ES-I3 (cell line): ENCODE results near the gene LZTS2.
"Not testable (repeated sequence)": the region's sequence is repeated elsewhere in the genome, so short reads cannot be mapped to it uniquely, and the experiment has no call there.

Experiments used
- H3K36me3 ChIP-seq: 2 replicates; pipeline ENCODE4 v1.6.1; 2013; ENCODE audit warnings: mild to moderate bottlenecking, low read length, control low read depth, moderate library complexity; ENCODE audit not compliant: insufficient read depth
- H3K4me1 ChIP-seq: 2 replicates; pipeline ENCODE4 v1.6.1; 2013; ENCODE audit warnings: mild to moderate bottlenecking, control low read depth, low read length; ENCODE audit not compliant: insufficient read depth
- H3K9ac ChIP-seq: 2 replicates; pipeline ENCODE4 v1.6.1; 2013; ENCODE audit warnings: low read depth, mild to moderate bottlenecking, low read length, moderate library complexity
- H3K9me3 ChIP-seq: 2 replicates; pipeline ENCODE4 v1.6.1; 2013; ENCODE audit warnings: mild to moderate bottlenecking, low read length, moderate library complexity; ENCODE audit not compliant: control insufficient read depth, insufficient read depth

Gene LZTS2

DNA sequence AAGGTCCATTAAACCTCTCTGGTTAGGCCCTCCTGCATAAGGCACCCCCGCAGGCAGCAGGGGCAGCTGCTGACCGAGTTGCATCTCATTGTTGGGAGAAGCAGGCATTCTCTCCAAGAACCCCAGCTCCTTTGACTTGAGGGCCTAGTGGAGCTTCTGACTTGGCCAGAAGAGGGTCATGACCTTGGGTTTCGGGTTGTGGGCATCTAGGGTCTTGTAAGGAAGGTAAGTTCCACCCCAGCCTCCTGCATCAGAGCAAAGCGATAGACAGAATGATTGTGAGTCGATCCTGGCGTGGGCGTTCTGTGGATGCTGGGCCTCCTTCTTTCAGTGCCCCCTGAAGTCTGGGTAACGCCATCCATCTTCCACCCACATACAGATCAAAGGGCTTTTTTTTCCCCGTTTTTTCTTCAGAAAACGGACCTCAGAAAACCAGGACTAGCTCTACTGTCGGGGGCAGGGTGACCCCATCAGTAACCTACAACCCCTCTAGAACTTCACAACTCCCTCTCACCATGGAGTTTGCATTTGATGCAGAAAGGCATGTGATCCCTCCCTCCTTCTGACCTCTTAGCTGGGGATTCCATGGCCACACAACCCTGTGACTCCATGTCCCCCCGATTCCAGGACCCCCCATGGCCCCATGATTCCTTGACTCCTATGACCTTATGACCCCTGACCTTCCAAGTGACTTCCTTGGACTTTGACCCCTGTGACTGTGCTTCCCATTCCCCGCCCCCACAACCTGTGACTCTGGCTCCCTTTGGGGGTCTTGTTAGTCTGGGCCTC is 27.3 kb upstream of the LZTS2 start:
- H3K4me1 ChIP-seq, result peaks cover 6% of the 10 kb centered on the region
- no peaks in the 10 kb centered on the region for H3K9me3 ChIP-seq
- H3K9ac ChIP-seq, result no peak overlapping the region
- no peaks in the 10 kb centered on the region for H3K36me3 ChIP-seq

DNA sequence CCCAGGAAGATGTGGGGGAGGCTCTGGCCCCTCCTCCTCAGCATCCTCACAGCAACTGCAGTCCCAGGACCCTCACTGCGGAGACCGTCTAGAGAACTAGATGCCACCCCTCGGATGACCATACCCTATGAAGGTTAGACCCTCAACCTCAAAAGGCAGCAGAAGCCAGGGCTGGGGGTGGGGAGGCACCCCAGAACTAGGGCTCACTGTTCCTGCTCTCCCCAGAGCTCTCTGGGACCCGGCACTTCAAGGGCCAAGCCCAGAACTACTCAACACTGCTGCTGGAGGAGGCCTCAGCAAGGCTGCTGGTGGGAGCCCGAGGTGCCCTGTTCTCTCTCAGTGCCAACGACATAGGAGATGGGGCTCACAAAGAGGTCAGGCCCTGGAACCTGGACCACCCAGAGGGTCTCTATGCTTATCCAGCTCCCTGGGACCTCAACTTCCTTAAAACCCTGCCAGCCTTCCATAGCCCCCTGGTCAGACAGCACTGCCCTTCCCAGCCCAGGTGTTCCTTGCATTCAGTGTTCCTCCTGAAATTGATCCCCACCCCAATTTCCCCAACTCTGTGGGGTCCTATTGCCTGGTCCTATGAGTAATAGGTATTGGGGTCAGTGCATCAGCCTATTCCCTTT is 26.6 kb upstream of the LZTS2 start:
- Histone ChIP-seq H3K4me1 (peaks cover 6% of the 10 kb centered on the region), H3K9me3 (no peaks in the 10 kb centered on the region), H3K9ac (no peak overlapping the region), H3K36me3 (no peaks in the 10 kb centered on the region)

DNA sequence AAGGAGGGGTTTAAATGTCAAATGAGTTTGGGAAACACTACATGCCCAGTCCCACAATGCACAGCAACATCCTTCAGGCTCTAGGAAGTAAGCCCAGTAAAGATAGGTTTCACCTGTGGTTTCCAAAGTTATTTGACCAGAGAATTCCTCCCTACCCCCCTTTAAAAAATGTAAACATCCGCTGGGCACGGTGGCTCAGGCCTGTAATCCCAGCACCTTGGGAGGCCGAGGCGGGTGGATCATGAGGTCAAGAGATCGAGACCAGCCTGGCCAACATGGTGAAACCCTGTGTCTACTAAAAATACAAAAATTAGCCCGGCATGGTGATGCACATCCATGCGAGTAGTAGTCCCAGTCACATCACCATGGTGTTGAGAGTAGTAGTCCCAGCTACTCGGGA is 24.2 kb upstream of the LZTS2 start:
- H3K9ac ChIP-seq, H3K9me3 ChIP-seq, H3K4me1 ChIP-seq, H3K36me3 ChIP-seq: not testable (repeated sequence)

DNA sequence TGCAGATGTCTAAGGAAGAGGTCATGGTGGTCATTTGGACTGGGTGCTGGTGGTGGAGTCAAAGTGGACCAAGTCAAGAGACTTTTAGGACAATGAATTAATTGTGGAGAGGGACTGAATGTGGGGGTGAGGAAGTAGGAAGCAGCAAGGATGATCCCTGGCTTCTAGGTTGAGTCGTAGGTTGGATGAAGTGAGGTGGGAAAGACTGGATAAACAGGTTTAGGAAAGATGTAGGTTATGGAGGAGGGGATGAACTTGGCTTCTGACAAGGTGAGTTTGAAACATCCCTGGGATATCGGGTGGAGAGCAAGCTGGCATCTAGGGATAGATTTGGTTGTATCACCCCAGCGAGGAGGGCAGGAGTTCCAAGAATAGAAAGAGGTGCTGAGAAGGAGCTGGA is 22.7 kb upstream of the LZTS2 start:
- peaks cover 4% of the 10 kb centered on the region; the same call in 1 of the 2 replicates for H3K4me1 ChIP-seq
- H3K9ac ChIP-seq, result no peak overlapping the region
- H3K36me3 ChIP-seq, result no peaks in the 10 kb centered on the region
- no peaks in the 10 kb centered on the region for H3K9me3 ChIP-seq

DNA sequence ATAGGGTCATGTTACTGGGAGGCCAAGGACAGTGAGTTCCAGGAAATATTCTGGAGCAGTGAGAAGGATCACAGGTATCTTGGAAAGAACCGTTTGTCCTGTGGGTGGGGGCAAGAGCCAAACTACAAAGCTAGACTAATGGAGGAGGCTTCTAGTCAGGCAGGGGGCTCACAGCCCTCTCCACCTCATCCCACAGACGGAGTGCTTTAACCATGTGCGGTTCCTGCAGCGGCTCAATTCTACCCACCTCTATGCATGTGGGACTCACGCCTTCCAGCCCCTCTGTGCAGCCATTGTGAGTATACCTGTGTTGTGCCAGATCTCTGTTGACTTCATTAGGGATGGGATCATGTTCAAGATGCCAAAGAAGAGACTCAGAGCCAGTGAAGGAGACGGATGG is 22.2 kb upstream of the LZTS2 start:
- H3K36me3 ChIP-seq, result no peaks in the 10 kb centered on the region
- H3K9me3 ChIP-seq, result no peaks in the 10 kb centered on the region
- H3K4me1 ChIP-seq, result no peaks in the 10 kb centered on the region
- H3K9ac ChIP-seq, result no peak overlapping the region

DNA sequence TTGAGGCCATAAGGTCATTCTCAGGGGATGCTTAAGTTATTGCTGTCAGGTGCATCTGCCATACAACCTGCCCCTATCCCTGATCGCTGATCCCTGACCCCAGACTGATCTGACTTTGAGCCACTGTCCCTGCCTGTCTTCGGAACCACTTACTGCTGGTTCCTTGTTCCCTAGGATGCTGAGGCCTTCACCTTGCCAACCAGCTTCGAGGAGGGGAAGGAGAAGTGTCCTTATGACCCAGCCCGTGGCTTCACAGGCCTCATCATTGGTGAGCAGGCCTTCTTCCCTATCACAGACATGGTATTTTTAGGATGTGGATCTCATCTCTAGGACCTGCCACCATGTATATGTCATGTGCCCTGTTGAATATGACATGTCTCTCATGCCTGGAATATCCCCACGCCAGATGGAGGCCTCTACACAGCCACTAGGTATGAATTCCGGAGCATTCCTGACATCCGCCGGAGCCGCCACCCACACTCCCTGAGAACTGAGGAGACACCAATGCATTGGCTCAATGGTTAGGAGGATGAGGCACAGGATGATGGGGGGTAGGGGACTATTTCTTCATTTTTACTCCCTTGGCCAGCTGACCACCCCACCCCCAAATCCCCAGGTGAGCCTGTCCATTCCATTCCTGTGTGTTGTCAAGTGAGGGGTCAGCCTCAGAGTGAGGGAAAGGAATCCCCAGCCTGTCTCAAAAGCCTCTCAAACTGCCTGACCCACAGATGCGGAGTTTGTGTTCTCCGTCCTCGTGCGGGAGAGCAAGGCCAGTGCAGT is 21.3 kb upstream of the LZTS2 start:
- Histone ChIP-seq H3K9ac (no peak overlapping the region), H3K36me3 (no peaks in the 10 kb centered on the region), H3K4me1 (no peaks in the 10 kb centered on the region), H3K9me3 (no peaks in the 10 kb centered on the region)

DNA sequence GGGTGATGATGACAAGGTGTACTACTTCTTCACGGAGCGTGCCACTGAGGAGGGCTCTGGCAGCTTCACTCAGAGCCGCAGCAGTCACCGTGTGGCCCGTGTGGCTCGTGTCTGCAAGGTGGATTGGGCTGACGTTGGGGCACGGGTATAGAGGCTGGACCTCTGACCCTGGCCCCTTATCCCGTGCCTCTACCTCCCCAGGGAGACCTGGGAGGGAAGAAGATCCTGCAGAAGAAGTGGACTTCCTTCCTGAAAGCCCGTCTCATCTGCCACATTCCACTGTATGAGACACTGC is 20.8 kb upstream of the LZTS2 start:
- no peaks in the 10 kb centered on the region for H3K36me3 ChIP-seq
- no peaks in the 10 kb centered on the region for H3K9me3 ChIP-seq
- H3K9ac ChIP-seq, result no peak overlapping the region
- H3K4me1 ChIP-seq, result no peaks in the 10 kb centered on the region

DNA sequence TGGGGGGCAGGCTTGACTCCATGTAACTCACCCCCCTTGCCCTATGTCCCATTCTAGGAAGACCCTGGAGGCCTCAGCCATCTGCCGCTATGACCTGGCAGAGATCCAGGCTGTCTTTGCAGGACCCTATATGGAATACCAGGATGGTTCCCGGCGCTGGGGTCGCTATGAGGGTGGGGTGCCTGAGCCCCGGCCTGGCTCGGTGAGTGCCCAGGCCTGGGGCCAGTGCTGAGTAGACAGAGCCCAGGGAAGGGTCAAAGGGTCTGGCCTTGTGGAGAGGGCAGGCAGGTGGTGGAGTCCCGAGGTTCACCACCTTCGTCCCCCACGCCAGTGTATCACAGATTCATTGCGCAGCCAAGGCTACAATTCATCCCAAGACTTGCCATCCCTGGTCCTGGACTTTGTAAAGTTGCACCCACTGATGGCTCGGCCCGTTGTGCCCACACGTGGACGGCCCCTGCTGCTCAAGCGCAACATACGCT is 19.8 kb upstream of the LZTS2 start:
- Histone ChIP-seq H3K4me1 (no peaks in the 10 kb centered on the region), H3K36me3 (no peaks in the 10 kb centered on the region), H3K9ac (no peak overlapping the region), H3K9me3 (no peaks in the 10 kb centered on the region)

DNA sequence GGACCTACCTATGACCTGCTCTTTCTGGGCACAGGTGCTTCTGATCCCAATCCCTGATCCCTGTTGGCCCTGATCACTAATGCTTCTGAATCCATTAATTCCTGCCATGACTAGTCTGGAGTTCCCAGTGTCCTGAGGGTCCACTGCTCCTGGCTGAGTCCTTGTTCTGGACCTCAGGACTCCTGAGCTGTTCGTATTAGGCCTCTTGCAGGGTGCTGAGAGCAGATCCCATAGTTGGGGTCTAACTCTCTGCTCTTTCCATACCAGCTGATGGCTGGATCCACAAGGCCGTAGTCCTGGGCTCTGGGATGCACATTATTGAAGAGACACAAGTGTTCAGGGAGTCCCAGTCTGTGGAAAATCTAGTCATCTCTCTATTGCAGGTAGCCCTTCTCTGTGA is 19.3 kb upstream of the LZTS2 start:
- Histone ChIP-seq H3K9ac (no peak overlapping the region), H3K9me3 (no peaks in the 10 kb centered on the region), H3K4me1 (no peaks in the 10 kb centered on the region), H3K36me3 (no peaks in the 10 kb centered on the region)

DNA sequence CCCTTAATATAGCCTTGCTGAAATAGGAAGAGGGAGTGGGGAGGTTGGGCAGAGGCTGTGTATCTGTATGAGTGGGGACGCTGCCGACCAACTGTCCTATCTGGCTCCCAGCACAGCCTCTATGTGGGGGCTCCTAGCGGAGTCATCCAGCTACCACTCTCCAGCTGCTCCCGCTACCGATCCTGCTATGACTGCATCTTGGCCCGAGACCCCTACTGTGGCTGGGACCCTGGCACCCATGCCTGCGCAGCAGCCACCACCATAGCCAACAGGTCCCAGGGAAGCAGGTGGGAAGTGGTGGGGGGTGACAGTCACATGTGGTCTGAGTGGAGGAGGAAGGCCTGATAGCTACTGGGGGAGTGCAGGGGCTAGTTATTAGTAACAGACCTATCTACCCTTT is 18.9 kb upstream of the LZTS2 start:
- H3K4me1 ChIP-seq, result no peaks in the 10 kb centered on the region
- no peaks in the 10 kb centered on the region for H3K36me3 ChIP-seq
- no peak overlapping the region for H3K9ac ChIP-seq
- H3K9me3 ChIP-seq, result no peaks in the 10 kb centered on the region

DNA sequence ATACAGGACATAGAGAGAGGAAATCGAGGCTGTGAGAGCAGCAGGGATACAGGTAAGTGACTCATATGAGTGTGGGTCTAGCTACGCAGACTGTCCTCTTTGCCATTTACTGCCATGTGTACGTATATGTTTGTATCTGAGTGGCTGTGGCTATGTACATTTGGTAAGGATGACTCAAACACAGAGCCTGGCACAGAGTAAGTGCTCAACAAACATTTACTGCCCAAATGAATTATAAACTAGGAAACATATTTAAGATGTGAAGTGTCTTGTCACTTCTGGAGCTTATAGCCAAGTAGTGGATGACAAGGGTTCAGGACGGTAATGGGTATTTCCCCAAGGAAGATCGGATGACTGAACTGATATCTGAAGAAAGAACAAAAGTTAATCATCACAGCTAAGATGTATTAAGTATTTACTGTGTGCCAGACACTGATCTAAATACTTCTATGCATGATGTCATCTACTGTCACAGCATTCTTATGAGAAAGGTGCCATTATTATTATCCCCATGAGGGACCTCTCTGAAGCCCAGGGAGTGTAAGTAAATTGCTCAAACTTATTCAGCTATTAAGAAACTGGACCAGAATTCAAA is 18.3 kb upstream of the LZTS2 start:
- Histone ChIP-seq H3K9me3 (no peaks in the 10 kb centered on the region), H3K4me1 (no peaks in the 10 kb centered on the region), H3K9ac (no peak overlapping the region), H3K36me3 (no peaks in the 10 kb centered on the region)

DNA sequence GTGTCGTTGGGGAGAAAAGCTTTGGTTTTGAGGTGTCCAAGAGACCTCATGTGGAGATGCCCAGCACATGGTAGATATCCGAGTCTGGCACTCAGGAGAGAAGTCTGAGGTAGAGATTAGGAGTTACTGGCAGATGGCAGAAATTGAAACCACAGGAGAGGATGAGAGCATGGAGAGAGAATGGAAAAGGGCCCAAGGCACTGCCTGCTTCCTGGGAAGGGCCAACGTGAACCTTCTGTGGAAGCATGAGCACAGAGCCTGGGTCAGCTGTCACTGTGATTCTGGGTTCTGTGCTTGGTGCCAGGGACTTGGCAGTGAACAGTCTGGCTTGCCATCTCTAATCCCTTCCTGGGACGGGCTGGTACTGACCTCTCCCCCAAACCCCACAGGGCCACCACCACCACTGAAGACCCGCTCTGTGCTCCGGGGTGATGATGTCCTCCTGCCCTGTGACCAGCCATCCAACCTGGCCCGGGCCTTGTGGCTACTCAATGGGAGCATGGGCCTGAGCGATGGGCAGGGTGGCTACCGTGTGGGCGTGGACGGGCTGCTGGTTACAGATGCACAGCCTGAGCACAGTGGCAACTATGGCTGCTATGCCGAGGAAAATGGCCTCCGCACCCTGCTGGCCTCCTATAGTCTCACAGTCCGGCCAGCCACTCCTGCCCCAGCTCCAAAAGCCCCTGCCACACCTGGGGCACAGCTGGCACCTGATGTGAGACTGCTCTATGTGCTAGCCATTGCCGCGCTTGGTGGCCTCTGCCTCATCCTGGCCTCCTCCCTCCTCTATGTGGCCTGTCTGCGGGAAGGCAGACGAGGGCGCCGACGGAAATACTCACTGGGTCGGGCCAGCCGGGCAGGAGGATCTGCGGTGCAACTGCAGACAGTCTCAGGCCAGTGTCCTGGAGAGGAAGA is 16.4 kb upstream of the LZTS2 start:
- no peaks in the 10 kb centered on the region for H3K36me3 ChIP-seq
- H3K9ac ChIP-seq, result no peak overlapping the region
- H3K4me1 ChIP-seq, result peaks cover 3% of the 10 kb centered on the region; the same call in 1 of the 2 replicates
- no peaks in the 10 kb centered on the region for H3K9me3 ChIP-seq

DNA sequence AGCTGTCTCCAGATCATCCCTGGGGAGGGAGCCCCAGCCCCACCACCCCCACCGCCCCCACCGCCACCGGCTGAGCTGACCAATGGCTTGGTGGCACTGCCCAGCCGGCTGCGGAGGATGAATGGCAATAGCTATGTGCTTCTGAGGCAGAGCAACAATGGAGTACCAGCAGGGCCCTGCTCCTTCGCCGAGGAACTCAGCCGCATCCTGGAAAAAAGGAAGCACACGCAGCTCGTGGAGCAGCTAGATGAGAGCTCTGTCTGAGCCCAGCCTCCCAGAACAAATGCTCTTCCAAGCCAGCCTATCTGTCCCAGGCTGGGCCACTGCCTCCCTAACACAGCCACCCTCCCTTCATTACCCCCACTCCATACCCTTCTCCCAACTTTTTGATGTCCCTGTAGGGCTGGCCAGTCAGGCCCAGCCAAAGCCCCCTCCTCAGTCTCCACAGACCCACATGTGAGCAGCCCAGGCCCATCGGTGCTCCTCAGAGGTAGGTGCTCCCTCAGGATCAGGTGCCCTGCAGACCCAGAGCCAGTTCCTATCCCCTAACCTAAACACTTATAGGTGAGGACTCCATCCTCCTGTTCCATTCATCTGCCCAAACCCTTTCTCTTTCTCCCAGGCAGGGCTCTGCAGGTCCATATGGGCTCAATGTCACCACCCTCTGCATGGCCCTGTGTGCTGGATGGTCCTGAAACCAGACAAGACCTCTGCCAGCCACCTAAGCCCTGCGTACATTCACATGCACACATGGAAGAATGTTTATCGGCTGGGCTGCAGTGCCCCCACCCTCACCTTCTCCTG is 15.5 kb upstream of the LZTS2 start:
- Histone ChIP-seq H3K36me3 (no peaks in the 10 kb centered on the region), H3K9me3 (no peaks in the 10 kb centered on the region), H3K4me1 (peaks cover 5% of the 10 kb centered on the region; the same call in 1 of the 2 replicates), H3K9ac (no peak overlapping the region)
